ENCODE results near the gene CXCL16.
A peak's percentile ranks its signal among the peaks of the same experiment; 100 is the strongest.

The CXCL16 gene

DNA sequence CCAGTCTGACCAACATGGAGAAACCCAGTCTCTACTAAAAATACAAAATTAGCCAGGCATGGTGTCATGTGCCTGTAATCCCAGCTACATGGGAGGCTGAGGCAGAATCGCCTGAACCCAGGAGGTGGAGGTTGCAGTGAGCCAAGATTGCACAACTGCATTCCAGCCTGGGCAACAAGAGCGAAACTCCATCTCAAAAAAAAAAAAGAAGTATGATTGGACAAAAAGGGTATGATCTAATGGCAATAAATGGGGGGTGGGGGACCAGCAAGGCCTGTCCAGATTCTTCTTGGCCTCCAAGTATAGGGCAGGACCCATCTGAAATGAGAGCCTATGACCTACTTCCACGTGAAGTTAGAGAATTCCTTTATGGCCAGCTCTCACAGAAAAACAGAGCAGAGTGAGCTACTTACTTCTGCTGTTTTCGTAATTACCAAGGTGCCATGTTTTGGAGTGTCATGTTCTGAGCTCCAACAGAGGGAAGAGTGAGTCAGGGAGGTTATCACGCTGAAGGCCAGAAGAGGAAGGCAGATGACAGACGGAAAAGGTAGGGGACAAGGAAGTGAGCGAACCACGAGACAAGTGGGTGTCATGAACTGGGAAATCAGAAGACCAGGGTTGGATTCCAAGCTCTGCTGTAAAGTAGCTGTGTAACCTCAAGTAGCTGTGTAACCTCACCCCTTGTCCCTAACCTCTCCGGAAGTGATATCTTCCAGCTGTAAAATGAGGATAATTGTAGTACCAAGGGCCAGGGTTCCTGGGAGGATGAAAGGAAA lies 3.7 kb downstream of the CXCL16 start:
- no peak for DNase-seq (ENCODE audit: low read depth)
- TF ChIP-seq, protein P1, sequence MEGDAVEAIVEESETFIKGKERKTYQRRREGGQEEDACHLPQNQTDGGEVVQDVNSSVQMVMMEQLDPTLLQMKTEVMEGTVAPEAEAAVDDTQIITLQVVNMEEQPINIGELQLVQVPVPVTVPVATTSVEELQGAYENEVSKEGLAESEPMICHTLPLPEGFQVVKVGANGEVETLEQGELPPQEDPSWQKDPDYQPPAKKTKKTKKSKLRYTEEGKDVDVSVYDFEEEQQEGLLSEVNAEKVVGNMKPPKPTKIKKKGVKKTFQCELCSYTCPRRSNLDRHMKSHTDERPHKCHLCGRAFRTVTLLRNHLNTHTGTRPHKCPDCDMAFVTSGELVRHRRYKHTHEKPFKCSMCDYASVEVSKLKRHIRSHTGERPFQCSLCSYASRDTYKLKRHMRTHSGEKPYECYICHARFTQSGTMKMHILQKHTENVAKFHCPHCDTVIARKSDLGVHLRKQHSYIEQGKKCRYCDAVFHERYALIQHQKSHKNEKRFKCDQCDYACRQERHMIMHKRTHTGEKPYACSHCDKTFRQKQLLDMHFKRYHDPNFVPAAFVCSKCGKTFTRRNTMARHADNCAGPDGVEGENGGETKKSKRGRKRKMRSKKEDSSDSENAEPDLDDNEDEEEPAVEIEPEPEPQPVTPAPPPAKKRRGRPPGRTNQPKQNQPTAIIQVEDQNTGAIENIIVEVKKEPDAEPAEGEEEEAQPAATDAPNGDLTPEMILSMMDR (IDR thresholded peaks at IDR 0.05; ENCODE audit: insufficient read depth, low read depth, low read length, missing control alignments), result no peak
- no peak overlapping the region for H3K4me3 ChIP-seq (ENCODE audit: low read length)

DNA sequence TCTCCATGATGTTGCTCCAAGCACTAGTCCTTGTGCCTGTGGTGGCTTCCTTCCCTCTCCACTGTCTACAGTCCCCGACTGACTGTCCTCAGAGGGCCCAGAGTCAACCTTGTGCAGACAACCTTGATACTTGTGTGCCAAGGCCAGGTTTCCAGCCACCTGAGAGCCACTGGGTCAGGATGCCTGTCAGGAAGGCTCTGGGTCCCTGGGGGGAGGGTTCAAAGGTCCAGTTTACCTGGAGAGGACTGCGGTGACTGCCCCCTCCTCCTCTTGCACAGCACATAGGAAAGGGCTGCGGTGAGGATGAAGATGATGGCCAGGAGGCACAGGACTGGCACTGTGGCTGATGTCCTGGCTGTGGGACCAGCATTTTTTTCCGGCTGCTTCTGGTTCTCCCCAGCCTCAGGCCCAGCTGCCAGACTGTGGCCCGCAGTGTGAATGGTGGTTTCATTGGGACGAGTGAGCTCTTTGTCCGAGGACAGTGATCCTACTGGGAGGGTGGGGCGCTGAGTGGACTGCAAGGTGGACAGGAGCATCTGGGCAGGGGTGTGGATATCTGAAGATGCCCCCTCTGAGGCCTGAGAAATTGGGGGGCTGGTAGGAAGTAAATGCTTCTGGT lies 4.8 kb downstream of the CXCL16 start:
- H3K4me3 ChIP-seq (ENCODE audit: low read length), result no peak overlapping the region
- DNase-seq (ENCODE audit: low read depth), result no peak
- TF ChIP-seq, protein P1 (IDR thresholded peaks at IDR 0.05; ENCODE audit: insufficient read depth, low read depth, low read length, missing control alignments), result no peak

DNA sequence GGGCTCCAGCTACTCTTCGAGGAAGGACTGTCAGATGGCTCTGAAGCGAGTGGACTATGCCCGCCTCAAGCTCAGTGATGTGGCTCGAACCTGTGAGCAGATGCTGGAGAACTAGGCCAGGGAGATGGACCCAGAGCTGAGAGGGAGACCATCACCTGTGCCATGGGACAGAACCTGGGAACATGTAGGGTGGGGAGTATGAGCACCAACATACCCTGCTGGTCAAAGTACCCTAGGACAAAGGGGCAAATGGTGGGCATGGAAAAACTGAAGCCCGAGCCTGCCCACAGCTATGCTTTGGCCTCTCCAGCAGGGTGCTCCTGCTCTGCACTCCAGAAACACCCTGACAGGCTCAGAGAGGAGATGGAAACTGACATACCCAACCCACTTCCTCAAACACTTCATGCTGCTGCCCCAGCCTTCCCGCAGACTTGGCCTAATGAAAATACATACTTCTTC lies 6.6 kb downstream of the CXCL16 start:
- no peak overlapping the region for H3K4me3 ChIP-seq (ENCODE audit: low read length)
- TF ChIP-seq, protein P1 (IDR thresholded peaks at IDR 0.05; ENCODE audit: insufficient read depth, low read depth, low read length, missing control alignments), result peak; percentile 18
- peak; percentile 12 for DNase-seq (ENCODE audit: low read depth)

DNA sequence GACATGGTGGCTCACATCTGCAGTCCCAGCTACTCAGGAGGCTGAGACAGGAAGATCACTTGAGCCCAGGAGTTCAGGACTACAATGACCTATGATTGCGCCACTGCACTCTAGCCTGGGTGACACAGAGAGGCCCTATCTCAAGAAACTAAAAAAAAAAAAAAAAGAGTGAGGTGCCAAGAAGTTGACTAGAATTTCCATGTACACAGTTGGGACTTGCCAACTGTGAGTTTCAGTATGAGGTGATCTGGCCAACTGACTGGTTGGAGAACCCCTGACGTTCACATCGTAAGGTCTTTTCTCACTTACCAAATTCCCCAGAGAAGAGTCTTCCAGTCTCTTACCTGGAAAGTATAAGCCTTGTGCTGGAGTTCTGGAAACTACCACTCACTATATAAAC lies 11.6 kb downstream of the CXCL16 start:
- DNase-seq (ENCODE audit: low read depth), result peak; percentile 49
- H3K4me3 ChIP-seq (ENCODE audit: low read length), result no peak overlapping the region
- TF ChIP-seq, protein P1 (IDR thresholded peaks at IDR 0.05; ENCODE audit: insufficient read depth, low read depth, low read length, missing control alignments), result no peak

DNA sequence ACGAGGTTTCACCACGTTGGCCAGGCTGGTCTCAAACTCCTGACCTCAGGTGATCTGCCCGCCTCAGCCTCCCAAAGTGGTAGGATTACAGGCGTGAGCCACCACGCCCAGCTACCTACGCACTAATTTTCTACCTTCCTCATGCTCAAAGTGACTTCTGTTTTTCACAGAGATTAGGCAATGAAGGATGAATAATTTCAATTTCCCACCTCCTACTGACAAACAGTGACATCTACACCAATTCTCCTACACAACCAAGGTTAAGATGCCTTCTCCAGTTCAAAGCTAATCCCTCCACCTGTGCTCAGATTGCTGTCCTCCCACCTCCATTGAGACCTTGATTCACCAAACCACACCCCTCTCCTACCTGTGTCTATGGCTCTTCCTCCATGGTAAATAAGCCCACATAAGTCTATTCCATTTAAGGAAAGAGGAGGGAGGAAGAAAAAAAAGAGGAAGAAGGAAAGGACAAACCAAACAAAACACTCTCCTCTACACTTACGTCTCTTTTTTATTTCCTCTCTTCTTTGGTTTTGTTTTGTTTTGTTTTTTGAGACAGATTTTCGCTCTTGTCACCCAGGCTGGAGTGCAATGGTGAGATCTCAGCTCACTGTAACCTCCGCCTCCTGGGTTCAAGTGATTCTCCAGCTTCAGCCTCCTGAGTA lies 13.9 kb downstream of the CXCL16 start:
- no peak overlapping the region for H3K4me3 ChIP-seq (ENCODE audit: low read length)
- TF ChIP-seq, protein P1 (IDR thresholded peaks at IDR 0.05; ENCODE audit: insufficient read depth, low read depth, low read length, missing control alignments), result no peak
- no peak for DNase-seq (ENCODE audit: low read depth)

DNA sequence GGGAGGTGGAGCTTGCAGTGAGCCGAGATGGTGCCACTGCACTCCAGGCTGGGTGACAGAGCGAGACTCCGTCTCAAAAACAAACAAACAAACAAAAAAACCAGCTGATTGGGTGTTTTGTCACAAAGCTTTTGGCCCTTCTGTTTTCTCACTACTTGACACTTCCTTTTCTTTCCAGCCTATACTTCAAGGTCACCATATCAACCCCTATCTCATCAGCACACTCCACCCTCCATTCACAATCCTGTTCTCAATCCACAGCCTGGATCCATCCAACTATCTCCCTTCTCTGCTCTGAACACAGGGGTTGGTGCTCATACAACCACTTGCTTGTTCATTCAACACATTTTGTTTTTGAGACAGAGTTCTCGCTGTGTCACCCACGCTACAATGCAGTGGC lies 15.1 kb downstream of the CXCL16 start:
- no peak overlapping the region for H3K4me3 ChIP-seq (ENCODE audit: low read length)
- TF ChIP-seq, protein P1 (IDR thresholded peaks at IDR 0.05; ENCODE audit: insufficient read depth, low read depth, low read length, missing control alignments), result no peak
- no peak for DNase-seq (ENCODE audit: low read depth)

Data from epithelial cell of esophagus (primary cell).